Breast epithelium (tissue), 4 donors: ENCODE data around the gene PRDM16. TPM values are rescaled to one million over a fixed set of nuclear protein-coding genes. Genes with fewer than 3 reads are reported as not detected.

Experiments used
- DNase-seq, 2 donors: peaks; one replicate each; pipeline ENCODE4 v3.0.0-alpha.2; 2019; ENCODE audit warnings: low spot score in 2 of 2
- H3K27ac ChIP-seq, 2 donors: fragments of 200-600 bp; sonication (generic) in 1 of 2; one replicate each; pipeline ENCODE4 v1.5.1; 2016 to 2019; ENCODE audit warnings: mild to moderate bottlenecking in 1 of 2
- H3K27me3 ChIP-seq, 2 donors: fragments of 200-600 bp; sonication (generic) in 1 of 2; one replicate each; pipeline versions ENCODE4 v1.5.1 to v1.6.0; 2017 to 2019; ENCODE audit warnings: control low read depth in 1 of 2, mild to moderate bottlenecking in 1 of 2
- H3K36me3 ChIP-seq: fragments of 200-600 bp; one replicate; pipeline ENCODE4 v1.5.1; 2019
- H3K4me1 ChIP-seq, 2 donors: fragments of 200-600 bp; sonication (generic); one replicate each; pipeline ENCODE4 v1.5.1; 2016 to 2019; ENCODE audit warnings: control low read depth in 1 of 2
- H3K4me3 ChIP-seq, 3 donors: fragments of 200-600 bp; sonication (generic); 1 replicate in 2 of 3; 2 replicates in 1 of 3; pipeline ENCODE4 v1.5.1; 2016 to 2019; ENCODE audit warnings: mild to moderate bottlenecking in 3 of 3, moderate library complexity in 2 of 3
- H3K9me3 ChIP-seq, 2 donors: fragments of 200-600 bp; sonication (generic) in 1 of 2; one replicate each; pipeline ENCODE4 v1.5.1; 2016 to 2019; ENCODE audit warnings: control low read depth in 1 of 2
- CTCF ChIP-seq, 3 donors: fragments of 450-650 bp; IDR thresholded peaks; one replicate each; pipeline ENCODE4 v1.5.1; 2016 to 2017; ENCODE audit warnings: antibody characterized with exemption in 3 of 3, mild to moderate bottlenecking in 3 of 3, moderate library complexity in 3 of 3
- POLR2A ChIP-seq: fragments of 450-650 bp; IDR thresholded peaks from one replicate; pipeline ENCODE4 v1.6.1; 2016; ENCODE audit warnings: antibody characterized with exemption, mild to moderate bottlenecking, moderate library complexity
- POLR2AphosphoS5 ChIP-seq, 3 donors: sonication (generic); formaldehyde crosslinking; IDR thresholded peaks; one replicate each; pipeline ENCODE4 v1.6.1; 2017; ENCODE audit warnings: antibody characterized with exemption in 3 of 3
- intact Hi-C: fragments of 100-400 bp; cut with DNase I; formaldehyde crosslinking; loops from one replicate; pipeline ENCODE4 v1.15.1; 2023; ENCODE audit warnings: low total_unique reads
- total RNA-seq, 3 donors: library from RNA; depleted of rRNA; stranded (reverse); fragments of >200 nt; gene quantifications; one replicate each; pipeline ENCODE4 v1.1.0, GENCODE V29; 2016

Gene PRDM16
- total RNA-seq, 3 donors from 2014 or later = 0.48 to 3.8 (median 3.6) TPM

- H3K27ac ChIP-seq = no peak overlapping the region
These were observed 13.8 kb downstream of the PRDM16 start for GRCh38 chr1:3082571-3083516.

GRCh38 chr1:3084154-3084553 lies 15.2 kb downstream of the PRDM16 start:
- H3K36me3 ChIP-seq = no peaks in the 10 kb centered on the region
- H3K4me3 ChIP-seq = no peak overlapping the region
- no peak for TF ChIP-seq POLR2A
- TF ChIP-seq POLR2AphosphoS5 (IDR thresholded peaks at IDR 0.05) = no peak
- TF ChIP-seq CTCF (IDR thresholded peaks at IDR 0.05) = no peak
- H3K4me1 ChIP-seq = no peaks in the 10 kb centered on the region
- peaks cover 0 to 11% of the 10 kb centered on the region in 2 donors for H3K27me3 ChIP-seq
- no peak overlapping the region for H3K27ac ChIP-seq
- intact Hi-C loops = no loop called here
- DNase-seq = no peak
- no peaks in the 10 kb centered on the region for H3K9me3 ChIP-seq

More at GRCh38 chr1:3082571-3083516, 13.8 kb downstream of the PRDM16 start:
- H3K36me3 ChIP-seq = no peaks in the 10 kb centered on the region
- H3K4me3 ChIP-seq = no peak overlapping the region
- no peak for DNase-seq
- TF ChIP-seq POLR2A (no peak), POLR2AphosphoS5 (IDR thresholded peaks at IDR 0.05) (no peak), CTCF (IDR thresholded peaks at IDR 0.05) (no peak)
- H3K27me3 ChIP-seq = peaks cover 0 to 14% of the 10 kb centered on the region in 2 donors
- H3K4me1 ChIP-seq = no peaks in the 10 kb centered on the region
- intact Hi-C loops = no loop called here
- H3K9me3 ChIP-seq = no peaks in the 10 kb centered on the region

GRCh38 chr1:3084726-3085125 lies 15.7 kb downstream of the PRDM16 start:
- peaks cover 0 to 16% of the 10 kb centered on the region in 2 donors for H3K27me3 ChIP-seq

GRCh38 chr1:3085721-3086120 lies 16.7 kb downstream of the PRDM16 start:
- TF ChIP-seq POLR2AphosphoS5 (IDR thresholded peaks at IDR 0.05) = no peak
- TF ChIP-seq POLR2A = no peak
- no peak for TF ChIP-seq CTCF (IDR thresholded peaks at IDR 0.05)
- Histone ChIP-seq H3K4me3 (no peak overlapping the region), H3K27ac (no peak overlapping the region), H3K27me3 (peaks cover 0 to 16% of the 10 kb centered on the region in 2 donors), H3K4me1 (no peaks in the 10 kb centered on the region), H3K36me3 (no peaks in the 10 kb centered on the region), H3K9me3 (no peaks in the 10 kb centered on the region)
- intact Hi-C loops = no loop called here
- DNase-seq = no peak

More at GRCh38 chr1:3084726-3085125, 15.7 kb downstream of the PRDM16 start:
- Histone ChIP-seq H3K9me3 (no peaks in the 10 kb centered on the region), H3K4me1 (no peaks in the 10 kb centered on the region), H3K27ac (no peak overlapping the region), H3K36me3 (no peaks in the 10 kb centered on the region), H3K4me3 (no peak overlapping the region)
- TF ChIP-seq POLR2A (no peak), CTCF (IDR thresholded peaks at IDR 0.05) (no peak), POLR2AphosphoS5 (IDR thresholded peaks at IDR 0.05) (no peak)
- intact Hi-C loops = no loop called here
- no peak for DNase-seq
